ENCODE results near the gene MAP1LC3A.

The MAP1LC3A gene

DNA sequence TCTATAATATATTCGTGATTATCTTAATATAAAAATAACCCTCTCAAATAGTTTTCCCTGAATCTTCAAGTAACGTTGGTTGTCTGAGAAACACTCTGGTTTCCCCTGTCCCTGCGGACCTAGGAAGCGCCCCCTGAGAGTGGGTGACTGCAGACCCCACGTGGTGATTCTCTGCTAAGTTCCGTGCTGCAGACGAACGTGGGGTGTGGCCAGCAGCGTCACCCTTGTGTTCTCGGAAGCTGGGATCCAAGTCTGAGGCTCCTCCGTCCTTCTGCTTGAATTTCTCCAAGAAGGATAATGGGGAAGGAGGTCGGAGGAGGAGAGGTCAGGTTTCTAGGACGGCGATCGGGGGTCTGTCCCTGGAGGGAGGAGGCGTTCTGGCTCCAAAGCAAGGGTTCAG is 16.6 kb upstream of the MAP1LC3A start:
- DNase-seq (ENCODE audit: low read depth), result no peak
- TF ChIP-seq, protein P1, sequence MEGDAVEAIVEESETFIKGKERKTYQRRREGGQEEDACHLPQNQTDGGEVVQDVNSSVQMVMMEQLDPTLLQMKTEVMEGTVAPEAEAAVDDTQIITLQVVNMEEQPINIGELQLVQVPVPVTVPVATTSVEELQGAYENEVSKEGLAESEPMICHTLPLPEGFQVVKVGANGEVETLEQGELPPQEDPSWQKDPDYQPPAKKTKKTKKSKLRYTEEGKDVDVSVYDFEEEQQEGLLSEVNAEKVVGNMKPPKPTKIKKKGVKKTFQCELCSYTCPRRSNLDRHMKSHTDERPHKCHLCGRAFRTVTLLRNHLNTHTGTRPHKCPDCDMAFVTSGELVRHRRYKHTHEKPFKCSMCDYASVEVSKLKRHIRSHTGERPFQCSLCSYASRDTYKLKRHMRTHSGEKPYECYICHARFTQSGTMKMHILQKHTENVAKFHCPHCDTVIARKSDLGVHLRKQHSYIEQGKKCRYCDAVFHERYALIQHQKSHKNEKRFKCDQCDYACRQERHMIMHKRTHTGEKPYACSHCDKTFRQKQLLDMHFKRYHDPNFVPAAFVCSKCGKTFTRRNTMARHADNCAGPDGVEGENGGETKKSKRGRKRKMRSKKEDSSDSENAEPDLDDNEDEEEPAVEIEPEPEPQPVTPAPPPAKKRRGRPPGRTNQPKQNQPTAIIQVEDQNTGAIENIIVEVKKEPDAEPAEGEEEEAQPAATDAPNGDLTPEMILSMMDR (conservative IDR thresholded peaks at IDR 0.05; ENCODE audit: low read length), result no peak
- no peak overlapping the region for H3K4me3 ChIP-seq (ENCODE audit: low read length)

DNA sequence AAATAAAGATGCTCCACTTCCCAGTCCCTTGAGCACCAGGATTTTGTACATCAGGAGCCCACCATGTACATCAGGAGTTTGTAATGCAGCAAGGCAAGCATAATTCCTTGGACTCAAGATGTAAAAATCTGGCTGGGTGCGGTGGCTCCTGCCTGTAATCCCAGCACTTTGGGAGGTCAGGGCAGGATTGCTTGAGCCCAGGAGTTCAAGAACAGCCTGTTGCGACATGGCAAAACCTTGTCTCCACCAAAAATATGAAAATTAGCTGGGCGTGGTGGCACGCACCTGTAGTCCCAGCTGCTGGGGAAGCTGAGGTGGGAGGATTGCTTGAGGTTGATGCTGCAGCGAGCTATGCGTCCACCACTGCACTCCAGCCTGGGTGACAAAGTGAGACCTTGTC is 16.1 kb upstream of the MAP1LC3A start:
- DNase-seq (ENCODE audit: low read depth), result no peak
- no peak overlapping the region for H3K4me3 ChIP-seq (ENCODE audit: low read length)
- TF ChIP-seq, protein P1 (conservative IDR thresholded peaks at IDR 0.05; ENCODE audit: low read length), result no peak

DNA sequence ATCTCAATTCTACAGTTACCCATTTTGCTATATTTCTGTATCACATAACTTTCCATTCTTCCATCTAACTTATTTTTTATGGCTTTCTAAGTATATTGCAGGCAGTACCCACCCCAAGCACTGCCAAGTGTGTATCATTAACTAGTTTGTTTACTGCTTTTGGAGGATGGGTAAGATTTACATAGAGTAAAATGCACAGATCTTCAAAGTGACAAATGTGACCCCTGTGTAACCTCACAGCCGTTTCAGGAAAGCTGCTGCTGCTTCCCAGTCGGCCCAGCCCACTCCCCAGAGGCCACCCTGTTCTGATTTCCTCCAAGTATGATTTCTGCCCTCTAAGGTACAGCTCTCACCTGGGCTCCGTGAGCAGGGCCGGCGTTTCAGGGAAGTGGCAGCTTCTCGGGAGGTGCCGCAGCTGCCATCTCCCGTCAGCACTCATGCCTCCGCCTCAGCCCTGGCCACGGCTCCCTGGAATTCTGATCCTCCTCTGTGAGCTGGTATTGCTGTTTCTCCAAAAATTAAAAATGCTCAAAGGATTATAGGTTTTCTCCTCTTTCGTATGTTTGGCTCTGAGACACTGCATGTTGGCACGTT is 15.0 kb upstream of the MAP1LC3A start:
- no peak for DNase-seq (ENCODE audit: low read depth)
- H3K4me3 ChIP-seq (ENCODE audit: low read length), result no peak overlapping the region
- TF ChIP-seq, protein P1 (conservative IDR thresholded peaks at IDR 0.05; ENCODE audit: low read length), result no peak

DNA sequence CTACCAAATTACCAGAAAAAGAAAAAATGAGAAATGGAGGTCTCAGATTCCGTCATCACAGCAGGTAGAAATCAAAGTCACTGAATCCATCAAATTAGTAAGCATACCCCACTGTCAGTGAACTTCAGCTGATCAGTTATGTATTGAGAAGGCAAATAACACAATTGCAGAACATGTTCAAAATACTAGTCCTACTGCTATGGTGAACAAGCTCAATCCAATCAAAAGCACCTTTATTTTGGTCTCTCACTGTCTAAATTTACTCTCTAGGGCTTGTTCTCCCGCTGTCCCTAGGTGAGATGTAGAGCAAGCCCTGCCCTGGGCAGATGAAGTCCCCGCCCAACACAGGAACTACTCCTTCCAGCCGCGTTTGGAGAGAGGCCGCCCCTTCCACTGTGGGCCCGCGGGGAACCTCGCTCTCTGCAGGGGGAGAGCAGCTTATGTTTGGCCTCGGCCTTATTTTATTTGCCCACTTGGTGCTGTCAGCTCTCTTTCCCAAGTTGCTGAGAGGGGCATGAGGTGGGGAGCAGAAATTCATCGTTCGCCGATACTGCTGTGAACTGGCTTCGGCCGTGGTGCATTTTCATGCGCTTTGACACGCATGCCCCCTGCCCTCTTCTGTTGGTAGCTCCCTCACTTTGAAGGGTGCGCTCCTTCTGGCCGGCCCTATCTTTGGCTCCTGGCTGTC is 14.3 kb upstream of the MAP1LC3A start:
- TF ChIP-seq, protein P1 (conservative IDR thresholded peaks at IDR 0.05; ENCODE audit: low read length), result no peak
- no peak overlapping the region for H3K4me3 ChIP-seq (ENCODE audit: low read length)
- no peak for DNase-seq (ENCODE audit: low read depth)

- H3K4me3 ChIP-seq (ENCODE audit: low read length), result no peak overlapping the region
- TF ChIP-seq, protein P1 (conservative IDR thresholded peaks at IDR 0.05; ENCODE audit: low read length), result no peak
- DNase-seq (ENCODE audit: low read depth), result no peak
Observed at GRCh38 chr20:34546751-34547181, 11.8 kb upstream of the MAP1LC3A start.

GRCh38 chr20:34547844-34548613 is 10.5 kb upstream of the MAP1LC3A start:
- no peak overlapping the region for H3K4me3 ChIP-seq (ENCODE audit: low read length)
- TF ChIP-seq, protein P1 (conservative IDR thresholded peaks at IDR 0.05; ENCODE audit: low read length), result no peak
- DNase-seq (ENCODE audit: low read depth), result no peak
